GM21526 (cell line): ENCODE measurements around the gene BFSP1.

ENCODE experiments used
- ATAC-seq: cut with Tn5 transposase; IDR thresholded peaks from one replicate; pipeline ENCODE4 v1.9.1; 2021; ENCODE audit warnings: moderate library complexity; ENCODE audit not compliant: unreplicated experiment, low FRiP score

BFSP1 gene

DNA sequence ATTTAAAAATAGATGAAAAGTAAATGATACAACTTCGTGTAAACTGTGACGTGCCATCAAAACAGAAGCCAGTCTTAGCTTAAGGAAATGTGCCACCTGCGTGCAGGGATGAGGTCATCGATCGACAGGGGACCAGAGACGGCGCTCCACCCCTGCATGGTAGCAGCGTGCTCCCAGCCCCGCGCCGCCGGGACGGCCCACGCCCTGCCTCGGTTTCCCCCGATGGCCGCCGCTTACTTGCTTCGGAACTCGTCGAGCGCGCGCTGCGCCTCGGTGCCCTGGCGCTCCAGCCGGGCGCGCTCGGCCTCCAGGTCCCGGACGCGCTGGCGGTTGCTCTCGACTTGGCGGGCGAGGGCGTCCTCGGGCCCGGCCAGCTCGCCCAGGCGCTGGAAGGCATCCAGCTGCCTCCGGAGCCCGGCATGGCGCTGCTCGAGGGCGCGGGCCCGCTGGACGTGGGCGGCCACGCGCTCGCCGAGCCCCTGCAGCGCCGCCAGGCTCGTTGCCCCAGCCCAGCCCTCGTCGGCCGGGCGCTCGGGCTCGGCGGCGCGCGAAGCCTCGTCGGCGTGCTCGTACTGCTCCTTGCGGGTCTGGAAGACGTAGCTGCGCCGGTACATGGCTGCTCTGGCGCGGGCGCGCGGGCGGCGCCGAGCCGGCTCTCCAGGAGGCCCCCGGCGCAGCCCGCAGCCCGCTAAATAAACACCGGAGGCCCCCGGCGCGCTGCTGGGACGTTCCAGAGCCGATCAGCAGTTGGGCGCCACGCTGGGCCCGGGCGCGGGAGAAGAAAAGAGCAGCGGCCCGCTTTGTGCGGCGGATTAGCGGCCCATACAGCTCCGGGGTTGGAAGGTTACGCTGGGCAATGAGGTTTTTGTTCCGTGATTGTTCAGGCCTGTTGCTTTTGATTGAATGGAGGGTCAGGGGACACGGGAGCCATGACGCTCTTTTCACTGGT is at the start of gene BFSP1:
Gene BFSP1 (minus strand): TSS at position 664 of the 949 bp plus-strand sequence. CDS start 50 bp downstream, at position 614.
- peak; percentile 54 for ATAC-seq

- ATAC-seq = no peak
Observed at GRCh38 chr20:17580895-17581294, 49.7 kb upstream of the BFSP1 start.

DNA sequence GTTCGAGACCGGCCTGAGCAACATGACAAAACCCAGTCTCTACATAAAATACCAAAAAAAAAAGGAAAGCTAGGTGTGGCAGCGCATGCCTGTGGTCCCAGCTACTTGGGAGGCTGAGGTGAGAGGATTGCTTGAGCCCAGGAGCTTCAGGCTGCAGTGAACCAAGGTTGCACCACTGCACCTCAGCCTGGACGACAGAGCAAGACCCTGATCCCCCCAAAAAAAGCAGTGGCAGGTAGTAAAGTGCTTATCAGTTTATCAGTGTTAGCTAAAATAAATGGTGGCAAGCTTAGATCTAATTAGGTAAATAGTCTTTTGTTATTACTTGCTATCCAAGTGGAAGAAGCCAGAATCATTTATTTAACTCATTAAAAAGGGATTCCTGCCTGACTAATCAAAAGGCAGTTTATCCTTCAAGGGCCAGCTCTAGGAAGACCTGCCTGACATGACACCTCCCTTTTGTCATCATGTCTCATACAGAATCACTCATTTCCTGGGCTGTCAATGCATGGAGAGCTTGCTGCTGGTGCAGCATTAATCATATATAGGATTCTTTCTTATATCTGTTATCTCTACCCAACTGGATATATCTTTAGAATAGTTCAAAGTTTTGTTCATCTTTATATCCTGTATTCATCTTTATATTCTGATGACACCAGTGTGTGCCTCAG is 48.3 kb upstream of the BFSP1 start:
- no peak for ATAC-seq

DNA sequence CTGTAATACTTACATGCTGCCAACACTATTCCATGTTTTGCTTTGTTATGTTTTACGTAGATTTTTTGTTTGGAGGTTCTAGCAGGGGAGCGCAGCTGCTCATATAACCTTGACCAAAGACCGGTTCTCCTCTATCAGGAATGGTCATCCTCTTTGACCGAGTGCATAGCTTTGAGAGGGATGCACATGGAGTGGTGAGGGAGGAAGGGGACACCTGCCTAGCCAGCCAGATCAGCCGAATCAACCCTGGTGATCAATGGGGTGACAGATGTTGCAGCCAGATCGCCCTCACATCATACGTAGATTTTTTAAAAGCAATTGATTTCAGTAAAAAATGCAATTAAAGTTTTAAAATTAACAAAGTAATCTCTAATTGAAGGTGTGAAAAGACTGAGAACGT is 45.0 kb upstream of the BFSP1 start:
- ATAC-seq = no peak

- no peak for ATAC-seq
Observed at GRCh38 chr20:17573463-17573862, 42.3 kb upstream of the BFSP1 start.

- no peak for ATAC-seq
Observed at GRCh38 chr20:17572034-17572638, 41.0 kb upstream of the BFSP1 start.

DNA sequence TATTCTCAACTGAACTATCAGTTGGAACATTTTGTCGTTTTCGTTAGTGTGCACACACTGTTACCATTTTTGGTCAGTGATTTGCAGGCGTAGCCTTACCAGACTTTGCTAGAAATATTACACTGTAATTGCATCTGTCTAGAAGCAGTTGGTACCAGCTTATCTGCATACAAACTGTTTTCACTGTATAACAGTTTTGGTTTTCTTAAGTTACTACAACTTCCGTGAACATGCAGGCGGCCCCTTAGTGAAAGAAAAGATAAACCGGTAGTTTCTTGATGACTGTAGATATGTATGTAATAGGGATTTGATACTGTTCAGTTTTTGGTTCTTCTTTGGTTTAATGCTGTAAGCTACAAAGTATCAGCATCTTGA is 40.0 kb upstream of the BFSP1 start:
- peak; percentile 42 for ATAC-seq

DNA sequence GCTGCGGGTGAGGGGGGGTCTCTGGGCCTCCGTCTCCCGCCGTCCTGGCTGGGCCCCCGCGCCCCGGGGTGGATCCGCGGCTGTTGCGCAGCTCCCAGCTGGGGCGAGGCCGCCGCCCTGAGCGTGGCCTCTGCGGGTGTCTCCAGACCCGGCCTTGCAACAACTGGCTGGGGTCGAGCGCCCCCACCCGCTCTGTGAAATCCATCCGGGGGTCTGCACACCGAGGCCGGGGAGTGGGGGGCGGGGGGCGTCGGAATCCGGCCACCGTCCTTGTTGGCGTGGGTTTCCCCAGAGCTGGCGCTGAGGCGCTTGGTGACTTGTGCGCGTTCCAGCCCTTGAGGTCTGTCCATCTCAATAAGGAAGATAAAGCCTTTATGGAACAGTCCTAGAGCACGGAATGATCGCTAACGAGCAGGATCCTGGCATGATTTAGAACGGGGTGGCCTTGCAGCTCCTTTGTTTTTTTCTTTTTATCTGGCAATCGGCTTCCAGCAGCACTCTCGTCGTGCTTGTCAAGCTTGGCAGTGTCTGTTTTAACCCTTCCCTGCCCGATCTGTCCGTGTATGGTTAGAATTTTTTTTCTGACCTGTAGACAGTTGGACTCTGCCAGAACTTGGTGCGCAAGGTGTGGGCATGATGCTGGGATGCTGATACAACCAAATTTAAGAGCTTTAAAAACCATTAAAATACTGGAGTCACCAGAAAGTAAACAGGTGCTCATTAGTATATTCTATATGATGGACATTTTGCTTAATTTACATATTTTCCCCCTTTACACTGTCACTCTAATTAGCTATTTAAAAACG is 39.4 kb upstream of the BFSP1 start:
- ATAC-seq = peak; percentile 36

DNA sequence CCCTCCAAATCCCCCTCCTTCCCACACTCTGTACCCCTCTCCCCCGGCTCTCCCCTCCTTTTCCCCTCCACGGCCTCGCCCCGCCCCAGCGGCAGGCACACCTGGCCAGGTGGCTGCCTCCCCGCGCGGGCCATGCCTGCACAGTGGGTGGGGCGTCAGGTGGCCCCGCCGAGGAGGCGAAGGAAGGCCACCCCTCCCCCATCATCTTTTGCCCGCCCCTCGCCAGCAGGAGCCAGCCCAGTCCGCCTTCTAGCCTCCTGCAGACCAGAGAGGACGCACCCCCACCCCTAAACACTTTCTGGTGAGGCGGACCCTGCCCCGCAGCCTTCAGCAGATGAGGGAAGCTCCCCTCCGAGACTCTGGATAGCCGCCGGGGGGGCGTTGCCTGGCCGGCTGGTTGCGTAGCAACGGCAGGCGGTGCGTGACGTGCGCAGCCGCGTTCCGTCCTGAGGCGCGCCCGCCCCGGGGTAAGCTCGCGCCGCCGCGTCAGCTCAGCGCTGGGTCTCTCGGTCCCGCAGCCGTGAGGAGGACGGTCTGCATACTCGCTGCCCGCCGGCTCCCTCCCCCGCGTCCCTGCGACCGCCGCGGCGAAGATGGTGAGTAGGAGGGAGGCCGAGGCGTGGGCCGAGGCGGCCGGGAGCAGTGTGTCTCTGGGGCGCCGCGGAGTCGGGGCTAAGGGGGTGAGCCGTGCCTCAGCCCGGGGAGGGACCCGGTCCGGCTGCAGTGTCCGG is 38.6 kb upstream of the BFSP1 start, which contains the start of gene DSTN:
Gene DSTN (plus strand): TSS at position 460 of the 731 bp plus-strand sequence. CDS start 134 bp downstream, at position 594.
- peak; percentile 85 for ATAC-seq

DNA sequence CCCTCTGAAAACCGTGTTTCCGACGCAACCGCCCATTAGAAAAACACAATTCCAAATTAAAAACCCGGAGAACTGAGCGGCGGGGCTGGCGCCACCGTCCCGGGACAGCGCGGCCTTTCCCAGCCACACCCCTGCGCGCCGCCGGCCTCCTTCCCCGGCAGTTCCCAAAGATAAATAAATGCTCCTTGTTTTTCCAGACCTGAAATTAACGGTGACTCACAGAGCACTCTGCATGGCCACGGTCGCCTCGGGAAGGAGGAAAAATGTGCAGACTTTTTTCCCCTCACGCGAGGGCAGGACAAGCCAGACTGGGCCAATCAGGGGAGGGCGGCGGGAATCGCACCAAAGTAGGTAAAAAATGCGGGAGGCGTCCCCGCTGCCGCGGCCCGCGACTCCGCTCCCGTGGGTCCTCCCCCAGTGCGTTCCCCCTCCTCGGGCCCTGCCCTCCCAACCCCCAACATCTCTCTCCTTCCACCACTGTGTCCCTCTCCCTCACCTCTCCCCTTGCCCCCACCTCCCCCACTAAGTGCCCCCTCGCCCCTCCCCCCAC is 37.9 kb upstream of the BFSP1 start:
- no peak for ATAC-seq

- ATAC-seq = no peak
Observed at GRCh38 chr20:17568045-17568788, 37.0 kb upstream of the BFSP1 start.

DNA sequence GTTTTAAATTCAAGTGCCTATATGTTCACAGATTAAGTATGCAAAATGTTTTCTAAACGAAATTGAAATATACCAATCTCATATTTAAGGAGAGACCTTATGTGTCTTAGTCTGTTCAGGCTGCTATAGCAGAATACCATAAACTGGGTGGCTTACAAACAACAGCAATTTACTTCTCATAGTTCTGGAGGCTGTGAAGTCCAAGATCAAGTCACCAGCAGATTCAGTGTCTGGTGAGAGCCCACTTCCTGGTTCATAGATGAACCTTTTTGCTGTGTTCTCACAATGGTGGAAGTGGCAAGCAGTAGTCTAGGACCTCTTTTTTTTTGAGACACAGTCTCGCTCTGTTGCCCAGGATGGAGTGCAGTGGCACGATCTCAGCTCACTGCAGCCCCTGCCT is 35.2 kb upstream of the BFSP1 start:
- no peak for ATAC-seq

DNA sequence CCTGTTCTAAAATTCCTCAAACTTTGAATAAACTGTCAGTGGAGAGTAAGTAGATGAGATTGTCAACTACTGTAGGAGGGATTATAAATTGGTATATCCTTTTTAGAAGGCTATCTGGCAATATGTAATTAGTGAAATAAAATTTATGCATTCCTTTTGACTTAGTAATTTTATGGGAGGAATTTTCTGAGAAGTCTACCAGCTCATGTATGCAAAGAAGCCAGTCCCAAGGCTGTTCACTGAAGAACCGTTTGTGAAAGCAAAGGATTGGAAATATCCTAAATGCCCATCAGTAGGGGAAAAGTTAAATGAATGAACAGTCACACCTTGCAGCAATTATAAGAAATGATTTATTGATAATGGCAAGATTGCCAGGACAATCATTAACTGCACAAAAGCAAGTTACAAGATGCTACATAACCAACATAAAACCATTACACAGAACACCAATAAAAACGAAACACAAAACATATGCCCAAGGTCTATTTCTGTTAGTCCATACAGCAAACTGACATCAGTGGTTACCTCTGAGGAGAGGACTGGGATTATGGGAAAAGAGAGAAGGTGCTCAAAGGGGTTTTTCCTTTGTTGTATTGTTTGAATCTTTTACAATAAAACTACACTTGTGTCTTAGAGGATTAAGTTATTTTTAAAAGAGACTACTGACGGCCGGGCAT is 34.1 kb upstream of the BFSP1 start:
- ATAC-seq = no peak

DNA sequence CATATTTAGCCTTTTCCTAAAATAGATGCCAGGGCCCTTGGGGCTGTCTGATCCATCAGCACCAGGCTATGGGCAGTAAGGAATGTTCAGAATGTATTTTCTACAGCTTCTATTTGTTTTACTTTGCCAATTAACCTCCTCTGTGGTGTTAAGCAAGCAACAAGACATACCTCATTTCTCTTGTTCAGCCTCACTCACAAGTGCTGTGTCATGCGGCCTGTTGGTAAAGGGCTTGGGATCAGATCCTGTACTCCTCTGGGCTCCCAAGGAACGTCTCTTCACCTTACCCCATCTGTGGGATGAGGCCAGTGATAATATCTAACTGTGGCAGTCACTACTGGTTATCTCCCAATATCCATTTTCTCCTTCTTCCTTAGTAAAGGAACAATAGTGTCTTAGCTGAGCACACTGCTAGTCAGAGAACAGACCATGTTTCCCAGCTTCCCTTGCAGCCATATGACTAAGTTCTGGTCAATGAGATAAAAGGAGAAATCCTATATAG is 31.7 kb upstream of the BFSP1 start:
- ATAC-seq = no peak

- no peak for ATAC-seq
Observed at GRCh38 chr20:17560344-17561074, 29.3 kb upstream of the BFSP1 start.

DNA sequence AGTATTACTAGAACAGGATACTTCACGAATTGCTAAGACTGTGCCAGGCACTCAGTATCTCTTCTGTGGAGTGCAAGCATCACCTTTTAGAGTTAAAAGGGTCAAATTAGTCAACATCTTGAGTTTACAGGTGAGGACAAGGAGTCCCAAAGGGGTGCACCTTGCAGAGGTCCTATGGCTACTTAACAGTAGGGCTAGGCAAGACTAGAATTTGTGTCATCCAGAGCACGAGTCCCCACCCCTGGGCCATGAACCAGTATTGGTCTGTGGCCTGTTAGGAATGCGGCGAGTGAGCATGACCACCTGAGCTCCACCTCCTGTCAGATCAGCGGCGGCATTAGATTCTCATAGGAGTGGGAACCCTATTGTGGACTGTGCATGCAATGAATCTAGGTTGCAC is 28.2 kb upstream of the BFSP1 start:
- no peak for ATAC-seq

DNA sequence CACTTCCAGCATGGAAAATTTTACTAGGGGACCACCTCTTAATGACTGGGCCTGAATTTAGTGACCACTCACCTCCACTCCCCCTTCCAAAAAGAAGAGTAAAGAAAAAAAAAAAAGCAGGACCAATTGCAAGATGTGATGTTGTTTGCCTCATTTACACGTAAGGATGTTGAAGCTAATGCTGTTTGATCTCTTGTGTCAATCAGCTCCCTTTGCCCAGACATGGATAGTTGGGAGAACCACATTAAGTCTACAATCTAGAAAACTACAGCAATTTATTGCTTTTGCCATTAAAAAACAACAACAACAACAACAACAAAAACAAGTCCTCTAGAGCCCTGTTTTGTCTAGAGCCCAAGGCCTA is 27.7 kb upstream of the BFSP1 start:
- ATAC-seq = no peak
